ENCODE results near the gene SULT1A2. TPM values are rescaled to one million over a fixed set of nuclear protein-coding genes. Genes with fewer than 3 reads are reported as not detected.
"Not testable (repeated sequence)": the region's sequence is repeated elsewhere in the genome, so short reads cannot be mapped to it uniquely, and the experiment has no call there.

Gene SULT1A2
- total RNA-seq, 1 experiment from 2014 or later, result not detected

GRCh38 chr16:28587386-28587785 is 9.5 kb downstream of the SULT1A2 start:
- H3K4me1 ChIP-seq, result no peaks in the 10 kb centered on the region
- H3K4me3 ChIP-seq, result no peak overlapping the region
- H3K27ac ChIP-seq, result no peak overlapping the region
- H3K9me3 ChIP-seq (replicated peaks), result no peaks in the 10 kb centered on the region
- no peaks in the 10 kb centered on the region for H3K36me3 ChIP-seq
- no peak for DNase-seq
- no peaks in the 10 kb centered on the region for H3K27me3 ChIP-seq

- no peak overlapping the region for H3K4me3 ChIP-seq
- no peaks in the 10 kb centered on the region for H3K36me3 ChIP-seq
- no peak overlapping the region for H3K27ac ChIP-seq
- no peaks in the 10 kb centered on the region for H3K27me3 ChIP-seq
- no peaks in the 10 kb centered on the region for H3K9me3 ChIP-seq (replicated peaks)
- no peak for DNase-seq
- H3K4me1 ChIP-seq, result no peaks in the 10 kb centered on the region
Measured at GRCh38 chr16:28586466-28586865, 10.4 kb downstream of the SULT1A2 start.

GRCh38 chr16:28585674-28586073 is 11.2 kb downstream of the SULT1A2 start:
- no peak overlapping the region for H3K4me3 ChIP-seq
- no peaks in the 10 kb centered on the region for H3K27me3 ChIP-seq
- no peak overlapping the region for H3K27ac ChIP-seq
- H3K36me3 ChIP-seq, result no peaks in the 10 kb centered on the region
- no peaks in the 10 kb centered on the region for H3K4me1 ChIP-seq
- no peaks in the 10 kb centered on the region for H3K9me3 ChIP-seq (replicated peaks)
- DNase-seq, result no peak

DNA sequence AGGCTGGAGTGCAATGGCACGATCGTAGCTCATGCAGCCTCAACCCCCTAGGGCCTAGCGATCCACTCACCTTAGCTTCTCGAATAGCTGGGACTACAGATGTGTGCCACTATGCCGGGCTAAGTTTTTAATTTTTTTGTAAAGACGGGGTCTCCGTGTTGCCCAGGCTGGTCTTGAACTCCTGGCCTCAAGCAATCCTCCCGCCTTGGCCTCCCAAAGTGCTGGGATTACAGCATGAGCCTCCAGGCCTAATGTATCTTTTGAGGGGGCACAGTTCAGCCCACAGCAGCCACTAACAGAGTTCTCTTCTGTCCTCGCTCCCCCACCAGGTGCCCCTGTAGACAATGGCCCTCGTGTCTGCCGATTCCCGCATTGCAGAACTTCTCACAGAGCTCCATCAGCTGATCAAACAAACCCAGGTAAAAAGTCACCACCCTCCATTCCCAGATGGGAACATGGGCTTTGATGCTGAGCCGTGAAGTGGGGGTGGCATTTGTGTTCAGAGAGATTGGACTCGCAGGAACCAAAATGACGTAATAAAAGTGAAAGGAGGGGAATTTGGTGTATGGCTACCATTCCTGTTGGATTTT is 16.0 kb downstream of the SULT1A2 start:
- Histone ChIP-seq H3K27ac (no peak overlapping the region), H3K4me3 (no peak overlapping the region), H3K4me1 (no peaks in the 10 kb centered on the region), H3K36me3 (no peaks in the 10 kb centered on the region), H3K9me3 (replicated peaks) (no peaks in the 10 kb centered on the region), H3K27me3 (no peaks in the 10 kb centered on the region)
- no peak for DNase-seq

DNA sequence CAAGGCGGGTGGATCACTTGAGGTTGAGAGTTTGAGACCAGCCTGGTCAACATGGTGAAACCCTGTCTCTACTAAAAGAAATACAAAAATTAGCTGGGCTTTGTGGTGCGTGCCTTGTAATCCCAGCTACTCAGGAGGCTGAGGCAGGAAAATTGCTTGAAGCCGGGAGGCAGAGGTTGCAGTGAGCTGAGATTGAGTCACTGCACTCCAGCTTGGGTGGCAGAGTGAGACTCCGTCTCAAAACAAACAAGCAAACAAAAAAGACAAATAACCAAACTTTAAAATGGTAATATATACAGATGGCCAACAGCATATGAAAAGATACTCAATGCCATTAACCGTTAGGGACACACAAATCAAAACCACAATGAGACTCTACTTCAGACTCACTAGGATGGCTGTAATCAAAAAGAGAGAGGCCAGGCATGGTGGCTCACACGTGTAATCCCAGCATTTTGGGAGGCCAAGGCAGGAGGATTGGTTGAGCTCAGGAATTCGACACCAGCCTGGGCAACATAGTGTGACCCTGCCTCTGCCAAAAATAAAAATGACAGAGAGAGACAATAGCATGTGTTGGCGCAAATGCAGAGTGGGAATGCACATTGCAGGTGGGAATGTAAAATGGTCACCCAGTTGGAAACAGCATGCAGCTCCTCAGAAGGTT is 21.3 kb downstream of the SULT1A2 start:
- Histone ChIP-seq H3K9me3 (replicated peaks) (no peaks in the 10 kb centered on the region), H3K4me3 (no peak overlapping the region), H3K27me3 (no peaks in the 10 kb centered on the region), H3K4me1 (0 out of 2 replicates have a peak, but pooled peaks cover 2% of the 10 kb centered on the region), H3K27ac (no peak overlapping the region), H3K36me3 (no peaks in the 10 kb centered on the region)
- no peak for DNase-seq

- H3K27ac ChIP-seq, result no peak overlapping the region
- H3K36me3 ChIP-seq, result no peaks in the 10 kb centered on the region
- no peak overlapping the region for H3K4me3 ChIP-seq
Measured at GRCh38 chr16:28574925-28575324, 21.9 kb downstream of the SULT1A2 start.

GRCh38 chr16:28573738-28574718 is 22.8 kb downstream of the SULT1A2 start:
- H3K4me3 ChIP-seq, result no peak overlapping the region
- H3K9me3 ChIP-seq (replicated peaks), result no peaks in the 10 kb centered on the region
- no peaks in the 10 kb centered on the region for H3K27me3 ChIP-seq
- no peak for DNase-seq
- H3K36me3 ChIP-seq, result no peaks in the 10 kb centered on the region
- H3K27ac ChIP-seq, result no peak overlapping the region
- 0 out of 2 replicates have a peak, but pooled peaks cover 2% of the 10 kb centered on the region for H3K4me1 ChIP-seq

More at GRCh38 chr16:28574925-28575324, 21.9 kb downstream of the SULT1A2 start:
- Histone ChIP-seq H3K27me3 (no peaks in the 10 kb centered on the region), H3K4me1 (0 out of 2 replicates have a peak, but pooled peaks cover 2% of the 10 kb centered on the region), H3K9me3 (replicated peaks) (no peaks in the 10 kb centered on the region)
- no peak for DNase-seq

DNA sequence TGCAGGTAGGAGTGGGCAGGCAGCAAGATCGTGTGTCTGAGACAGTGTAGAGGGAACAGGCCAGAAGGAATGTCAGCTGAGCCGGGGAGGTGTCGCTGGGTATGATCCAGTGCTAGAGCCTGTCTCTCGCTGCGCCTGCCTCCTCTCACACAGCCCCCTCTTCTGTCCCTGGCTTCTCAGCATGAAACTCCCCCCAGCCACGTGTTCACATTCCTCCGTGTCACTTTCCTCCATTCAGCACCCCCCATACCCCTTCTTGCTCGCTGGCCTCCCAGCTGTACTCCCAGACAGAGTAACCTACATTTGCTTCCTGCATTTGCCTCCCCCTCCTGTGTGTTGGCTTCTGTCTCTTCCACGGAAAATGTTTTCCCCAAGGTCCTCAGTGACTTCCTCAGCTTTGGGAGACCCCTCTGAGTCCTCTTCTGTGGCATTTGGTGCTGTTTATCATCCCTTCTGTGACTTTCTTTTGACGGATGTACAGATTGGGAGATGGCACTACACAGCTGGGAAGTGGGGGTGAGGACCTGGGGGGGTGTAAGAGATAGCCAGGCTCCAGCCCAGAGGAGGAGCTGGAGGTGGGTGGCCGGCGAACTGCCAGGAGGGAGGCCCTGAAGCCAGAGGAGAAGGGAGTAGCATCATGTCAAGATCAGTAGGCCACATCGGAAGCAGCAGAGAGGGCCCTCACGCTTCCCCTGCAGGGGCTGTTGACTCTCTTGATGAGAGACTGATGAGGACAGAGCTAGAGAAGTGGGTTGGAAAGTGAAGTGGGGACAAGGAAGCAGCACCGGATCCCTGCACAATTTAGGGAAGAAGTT is 23.9 kb downstream of the SULT1A2 start:
- 0 out of 2 replicates have a peak, but pooled peaks cover 2% of the 10 kb centered on the region for H3K4me1 ChIP-seq
- no peaks in the 10 kb centered on the region for H3K27me3 ChIP-seq
- H3K27ac ChIP-seq, result peak overlapping the region; percentile 43; the same call in 1 of the 2 replicates
- peak; percentile 54 to 61 for DNase-seq
- H3K36me3 ChIP-seq, result no peaks in the 10 kb centered on the region
- no peaks in the 10 kb centered on the region for H3K9me3 ChIP-seq (replicated peaks)
- no peak overlapping the region for H3K4me3 ChIP-seq

DNA sequence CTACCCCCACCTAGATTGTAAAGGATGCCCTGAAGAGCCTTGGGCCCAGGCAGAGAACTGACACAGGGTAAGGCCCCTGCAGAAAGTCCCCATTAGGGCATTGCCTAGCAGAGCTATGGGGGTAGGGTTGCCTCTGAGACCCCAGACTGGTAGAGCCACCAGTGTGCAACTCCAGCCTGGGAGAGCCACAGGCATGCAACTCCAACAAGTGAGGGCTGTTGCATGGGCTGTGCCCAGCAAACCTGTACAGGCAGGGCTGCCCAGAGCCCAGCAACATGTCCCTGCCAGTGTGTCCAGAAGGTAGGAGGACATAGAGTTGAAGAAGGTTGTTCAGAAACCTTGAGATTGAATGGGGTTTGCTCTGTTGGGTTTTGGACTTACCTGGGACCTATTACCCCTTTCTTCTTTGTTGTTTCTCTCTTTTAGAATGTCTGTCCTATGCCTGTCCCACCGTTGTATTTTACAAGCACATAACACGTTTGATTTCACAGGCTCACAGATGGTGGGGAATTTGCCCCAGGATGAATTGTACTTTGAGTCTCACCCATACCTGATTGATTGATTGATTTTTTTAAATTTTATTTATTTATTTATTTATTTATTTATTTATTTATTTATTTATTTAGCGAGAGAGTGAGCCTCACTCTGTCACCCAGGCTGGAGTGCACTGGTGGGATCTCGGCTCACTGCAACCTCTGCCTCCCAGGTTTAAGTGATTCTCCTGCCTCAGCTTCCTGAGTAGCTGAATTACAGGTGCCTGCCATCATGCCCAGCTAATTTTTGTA is 26.7 kb downstream of the SULT1A2 start:
- Histone ChIP-seq H3K4me3 (no peak overlapping the region), H3K4me1 (0 out of 2 replicates have a peak, but pooled peaks cover 2% of the 10 kb centered on the region), H3K27me3 (no peaks in the 10 kb centered on the region), H3K36me3 (no peaks in the 10 kb centered on the region), H3K27ac (no peak overlapping the region), H3K9me3 (replicated peaks) (no peaks in the 10 kb centered on the region)
- no peak for DNase-seq

GRCh38 chr16:28569021-28569420 is 27.8 kb downstream of the SULT1A2 start:
- DNase-seq, result no peak
- H3K4me1 ChIP-seq, result 0 out of 2 replicates have a peak, but pooled peaks cover 2% of the 10 kb centered on the region

DNA sequence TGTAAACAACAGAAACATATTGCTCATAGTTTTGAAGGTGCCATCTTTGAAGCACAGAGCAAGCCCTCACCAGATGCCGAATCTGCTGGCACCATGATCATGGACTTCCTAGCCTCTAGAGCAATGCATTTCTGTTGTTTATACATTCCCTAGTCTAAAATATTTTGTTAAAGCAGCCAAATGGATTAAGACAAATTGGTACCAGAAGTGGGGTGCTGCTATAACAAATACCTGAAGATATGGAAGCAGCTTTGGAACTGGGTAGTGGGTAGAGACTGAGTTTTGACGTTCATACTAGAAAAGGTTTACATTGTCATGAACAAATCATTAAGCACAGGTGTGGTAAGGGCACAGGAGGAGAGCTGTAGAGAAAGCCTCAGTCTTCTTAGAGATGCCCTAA is 29.6 kb downstream of the SULT1A2 start:
- H3K4me3 ChIP-seq, result no peak overlapping the region
- DNase-seq, result no peak
- H3K9me3 ChIP-seq (replicated peaks), result no peaks in the 10 kb centered on the region
- H3K27ac ChIP-seq, result no peak overlapping the region
- H3K27me3 ChIP-seq, result no peaks in the 10 kb centered on the region
- 0 out of 2 replicates have a peak, but pooled peaks cover 2% of the 10 kb centered on the region for H3K4me1 ChIP-seq
- no peaks in the 10 kb centered on the region for H3K36me3 ChIP-seq

More at GRCh38 chr16:28569021-28569420, 27.8 kb downstream of the SULT1A2 start:
- Histone ChIP-seq H3K9me3 (replicated peaks) (no peaks in the 10 kb centered on the region), H3K36me3 (no peaks in the 10 kb centered on the region), H3K4me3 (no peak overlapping the region), H3K27ac (no peak overlapping the region), H3K27me3 (no peaks in the 10 kb centered on the region)

- DNase-seq; H3K36me3 ChIP-seq; H3K4me1 ChIP-seq; H3K27ac ChIP-seq; H3K9me3 ChIP-seq (replicated peaks); H3K27me3 ChIP-seq; H3K4me3 ChIP-seq: not testable (repeated sequence)
Measured at GRCh38 chr16:28566233-28566925, 30.5 kb downstream of the SULT1A2 start.

- peaks cover 4% of the 10 kb centered on the region; the same call in 1 of the 2 replicates for H3K36me3 ChIP-seq
- H3K9me3 ChIP-seq (replicated peaks), result no peaks in the 10 kb centered on the region
- no peak overlapping the region for H3K27ac ChIP-seq
- DNase-seq, result no peak
- no peaks in the 10 kb centered on the region for H3K4me1 ChIP-seq
- no peaks in the 10 kb centered on the region for H3K27me3 ChIP-seq
- no peak overlapping the region for H3K4me3 ChIP-seq
Measured at GRCh38 chr16:28563218-28563617, 33.6 kb downstream of the SULT1A2 start.

All from SJCRH30 (cell line).